GM19239 (cell line): ENCODE data around the gene POLR3K.
A peak's percentile ranks its signal among the peaks of the same experiment; 100 is the strongest.

Source experiments
- DNase-seq: peaks from one replicate; pipeline ENCODE4 v3.0.0; 2011; ENCODE audit warnings: low spot score; ENCODE audit not compliant: insufficient read length
- FAIRE-seq: peaks from 2 replicates; lab custom pipeline; 2011; peaks lifted over from hg19 to GRCh38; lab: Jason Lieb, UNC

POLR3K gene

DNA sequence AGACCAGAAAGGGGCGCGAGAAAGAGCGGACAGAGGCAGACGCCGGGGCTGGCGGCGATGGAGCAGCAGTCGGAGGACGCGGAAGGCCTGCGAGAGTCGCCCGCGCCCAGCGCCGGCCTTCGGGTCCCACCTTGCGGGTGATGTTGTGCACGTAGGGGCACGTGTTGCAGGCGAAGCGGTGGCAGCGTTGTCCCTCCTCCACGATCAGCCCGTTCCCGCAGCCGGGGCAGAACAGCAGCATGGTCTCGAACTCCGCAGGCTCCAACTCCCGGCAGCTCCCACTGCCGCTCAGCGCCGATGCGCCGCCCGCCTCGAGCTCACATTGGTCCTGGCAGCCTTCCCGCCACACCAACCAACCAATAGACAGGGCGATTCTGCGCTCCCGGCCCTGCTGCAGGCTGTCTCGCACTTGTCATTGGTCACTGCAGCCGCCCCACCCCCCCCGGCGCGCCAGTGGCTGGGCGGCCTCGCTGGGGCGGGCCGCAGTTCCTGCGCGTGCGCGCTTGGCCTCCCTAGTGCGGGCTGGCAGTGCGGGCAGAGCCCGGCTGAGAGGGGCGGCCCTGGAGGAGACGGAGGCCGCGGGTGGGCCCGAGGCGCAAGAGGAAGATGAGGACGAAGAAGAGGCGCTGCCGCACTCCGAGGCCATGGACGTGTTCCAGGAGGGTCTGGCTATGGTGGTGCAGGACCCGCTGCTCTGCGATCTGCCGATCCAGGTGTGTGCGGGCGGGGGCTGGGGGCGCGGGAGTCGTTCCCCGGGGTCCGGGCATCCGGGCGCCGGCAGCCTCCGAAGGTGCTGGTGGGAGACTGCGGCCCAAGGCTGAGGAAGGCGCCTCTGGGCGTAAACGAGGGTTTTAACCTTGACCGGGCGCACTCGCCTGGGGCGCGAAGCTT, at the start of gene POLR3K, which contains the start of gene SNRNP25:
POLR3K (minus strand) TSS at position 263 of the 891 bp plus-strand sequence; CDS start at position 241, 22 bp downstream.
SNRNP25 (plus strand) TSS at position 483 of the 891 bp plus-strand sequence; CDS start at position 672, 189 bp downstream.
- peak; percentile 94 for FAIRE-seq
- peak; percentile 99 for DNase-seq

- FAIRE-seq (no peak), DNase-seq (no peak)
Measured at GRCh38 chr16:102060-102855, 48.9 kb upstream of the POLR3K start.

DNA sequence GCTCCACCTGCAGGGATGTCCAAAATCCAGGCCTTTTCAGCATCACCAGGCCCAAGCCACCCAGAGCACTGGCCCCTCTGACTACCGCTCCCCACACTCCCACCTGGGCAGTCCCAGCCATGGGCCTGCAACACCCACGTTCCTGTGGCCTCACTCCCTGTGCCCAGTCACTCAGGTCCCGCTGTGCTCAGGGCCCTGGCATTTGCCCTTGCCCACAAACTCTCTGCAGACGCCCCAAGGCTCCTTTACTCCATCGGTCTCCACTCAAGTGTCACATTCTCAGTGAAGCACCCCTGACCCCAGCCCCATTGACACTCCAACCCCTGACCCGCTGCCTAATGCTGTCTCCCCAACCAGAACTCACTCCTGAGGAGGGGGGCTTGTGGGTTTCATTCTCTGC, 48.2 kb upstream of the POLR3K start:
- FAIRE-seq (no peak), DNase-seq (no peak)

- DNase-seq (no peak), FAIRE-seq (no peak)
Measured at GRCh38 chr16:100989-101388, 47.6 kb upstream of the POLR3K start.

DNA sequence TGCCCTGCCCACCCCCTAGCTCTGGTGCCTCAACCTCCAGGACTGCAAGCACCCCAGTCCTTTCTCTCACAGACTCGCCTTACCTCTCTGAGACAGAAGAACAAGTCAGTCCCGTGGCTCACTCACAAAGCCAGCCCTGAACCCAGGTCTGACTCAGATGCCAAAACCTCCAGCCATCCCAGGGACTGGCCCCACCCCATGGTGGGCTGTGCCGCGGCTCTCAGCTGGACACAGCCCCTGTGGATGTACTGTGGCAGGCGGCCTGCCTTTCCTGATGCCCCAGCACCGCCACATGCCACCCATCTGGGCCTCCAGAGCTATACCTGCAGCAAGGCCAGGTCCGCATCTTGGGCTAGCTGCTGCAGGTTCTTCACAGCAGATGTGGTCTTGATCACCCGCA, 44.4 kb upstream of the POLR3K start:
- FAIRE-seq (no peak), DNase-seq (no peak)

DNA sequence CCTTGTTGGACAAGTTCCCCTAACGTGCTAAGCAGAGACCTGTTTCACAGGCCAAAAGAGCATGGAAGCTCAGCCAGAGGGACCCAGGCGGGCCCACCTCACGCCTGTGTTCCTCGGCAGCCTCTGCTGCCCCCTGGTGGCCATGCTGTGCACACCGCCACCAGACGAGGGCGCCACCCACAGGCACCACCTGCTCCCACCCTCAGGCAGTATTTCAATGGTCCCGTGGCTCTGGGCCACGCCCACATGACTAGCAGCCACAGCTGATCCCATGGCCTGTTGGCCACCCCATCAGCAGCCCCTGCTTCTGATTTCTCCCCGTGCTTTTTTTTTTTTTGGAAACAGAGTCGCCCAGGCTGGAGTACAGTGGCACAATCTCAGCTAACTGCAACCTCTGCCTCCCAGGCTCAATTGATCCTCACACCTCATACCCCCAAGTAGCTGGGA, 43.5 kb upstream of the POLR3K start:
- FAIRE-seq = peak; percentile 90
- DNase-seq = peak; percentile 96

GRCh38 chr16:94918-95265, 41.5 kb upstream of the POLR3K start:
- DNase-seq (no peak), FAIRE-seq (no peak)

GRCh38 chr16:92431-93339, 39.3 kb upstream of the POLR3K start:
- no peak for FAIRE-seq
- DNase-seq = no peak

DNA sequence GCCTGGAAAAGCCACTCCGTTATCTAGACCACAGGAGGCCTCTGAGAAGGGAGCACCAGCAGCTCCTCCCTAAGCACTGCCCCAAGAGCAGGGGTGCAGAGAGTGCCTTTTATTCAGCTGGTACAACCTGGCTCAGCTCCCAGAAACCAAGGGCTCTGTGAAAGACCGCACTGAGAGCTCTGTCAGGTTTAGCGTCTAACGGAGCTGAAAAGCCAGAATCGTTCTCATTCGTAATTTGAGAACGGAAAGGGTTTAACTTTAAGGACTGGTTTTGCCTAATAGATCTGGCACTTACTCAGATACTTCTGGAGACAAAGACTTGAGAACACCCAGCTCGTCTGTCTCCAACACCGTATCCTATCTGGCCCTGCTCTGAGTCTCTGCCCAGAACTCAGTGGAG, 38.1 kb upstream of the POLR3K start:
- no peak for FAIRE-seq
- no peak for DNase-seq

GRCh38 chr16:89391-90302, 36.2 kb upstream of the POLR3K start:
- no peak for DNase-seq
- no peak for FAIRE-seq

DNA sequence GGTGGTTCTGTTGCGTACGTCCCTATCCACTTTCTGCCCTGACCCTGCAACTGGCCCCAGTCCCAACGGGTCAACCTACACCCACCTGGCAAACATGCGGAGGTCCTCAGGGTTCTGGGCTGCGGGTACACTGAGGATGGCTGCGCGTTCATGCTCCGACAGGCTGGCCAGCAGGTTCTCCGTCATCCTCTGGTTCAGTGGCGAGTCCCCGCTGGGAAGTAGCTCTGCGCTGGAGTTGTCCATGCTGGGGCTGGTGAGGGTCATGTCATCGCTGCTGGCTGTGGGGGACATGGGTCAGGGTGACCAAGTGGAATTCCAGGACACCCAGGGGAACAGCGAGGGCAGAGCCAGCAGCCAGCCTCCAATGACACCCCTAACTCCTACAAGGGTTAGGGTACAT, 35.2 kb upstream of the POLR3K start:
- DNase-seq (no peak), FAIRE-seq (no peak)

- DNase-seq (no peak), FAIRE-seq (no peak)
Measured at GRCh38 chr16:86483-86952, 33.1 kb upstream of the POLR3K start.

DNA sequence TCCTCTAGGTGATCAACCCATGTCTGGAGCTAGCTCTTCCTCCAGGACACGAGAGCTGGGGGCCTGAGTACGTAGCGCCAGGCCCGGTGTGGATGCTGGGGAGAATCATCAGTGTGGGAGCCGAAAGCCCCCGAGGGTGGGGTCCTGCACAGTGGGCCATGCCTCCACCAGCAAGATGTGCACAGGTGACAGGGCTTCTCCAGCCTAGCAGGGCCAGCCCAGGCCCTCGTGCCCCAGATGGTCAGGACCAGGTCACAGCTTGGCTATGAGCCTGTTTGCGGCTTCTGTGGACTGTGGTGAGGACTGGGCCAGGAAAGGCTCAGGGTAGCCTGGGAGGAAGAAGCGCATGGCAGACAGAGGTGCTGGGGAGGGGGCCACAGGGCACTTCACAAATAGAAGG, 32.5 kb upstream of the POLR3K start:
- no peak for FAIRE-seq
- no peak for DNase-seq

DNA sequence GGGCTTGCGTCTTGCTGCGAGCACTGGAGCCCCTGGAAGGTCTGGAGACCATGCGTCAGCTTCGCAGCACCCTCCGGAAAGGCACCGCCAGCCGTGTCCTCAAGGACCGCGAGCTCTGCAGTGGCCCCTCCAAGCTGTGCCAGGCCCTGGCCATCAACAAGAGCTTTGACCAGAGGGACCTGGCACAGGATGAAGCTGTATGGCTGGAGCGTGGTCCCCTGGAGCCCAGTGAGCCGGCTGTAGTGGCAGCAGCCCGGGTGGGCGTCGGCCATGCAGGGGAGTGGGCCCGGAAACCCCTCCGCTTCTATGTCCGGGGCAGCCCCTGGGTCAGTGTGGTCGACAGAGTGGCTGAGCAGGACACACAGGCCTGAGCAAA, 32.0 kb upstream of the POLR3K start:
- DNase-seq (no peak), FAIRE-seq (no peak)

- DNase-seq (peak; percentile 73), FAIRE-seq (peak; percentile 84)
Measured at GRCh38 chr16:84718-85406, 31.5 kb upstream of the POLR3K start.

- FAIRE-seq (no peak), DNase-seq (no peak)
Measured at GRCh38 chr16:83781-84615, 30.6 kb upstream of the POLR3K start.

DNA sequence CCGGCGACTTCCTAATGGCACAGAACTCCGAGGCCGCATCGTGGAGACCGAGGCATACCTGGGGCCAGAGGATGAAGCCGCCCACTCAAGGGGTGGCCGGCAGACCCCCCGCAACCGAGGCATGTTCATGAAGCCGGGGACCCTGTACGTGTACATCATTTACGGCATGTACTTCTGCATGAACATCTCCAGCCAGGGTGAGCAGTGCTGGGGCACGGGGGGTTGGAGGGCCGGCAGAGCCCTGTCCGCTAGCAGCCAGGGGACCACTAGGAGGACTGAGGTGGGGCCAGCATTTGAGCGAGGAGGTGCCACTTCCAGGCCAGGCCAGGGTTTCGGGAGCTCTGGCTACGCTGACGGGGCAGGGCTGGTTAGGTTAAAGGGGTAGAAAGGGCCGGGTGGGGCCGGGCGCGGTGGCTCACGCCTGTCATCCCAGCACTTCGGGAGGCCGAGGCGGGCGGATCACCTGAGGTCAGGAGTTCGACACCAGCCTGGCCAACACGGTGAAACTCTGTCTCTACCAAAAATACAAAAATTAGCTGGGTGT, 29.7 kb upstream of the POLR3K start:
- no peak for DNase-seq
- FAIRE-seq = no peak
